Uterus (tissue), 4 donors: ENCODE measurements around the gene PRRT4. TPM values are rescaled to one million over a fixed set of nuclear protein-coding genes. Genes with fewer than 3 reads are reported as not detected.

Source experiments
- DNase-seq, 2 donors: peaks; one replicate each; pipeline ENCODE4 v3.0.0-alpha.2; 2019 to 2020
- H3K27ac ChIP-seq, 2 donors: fragments of 200-600 bp; sonication (generic); 1 replicate in 1 of 2; 2 replicates in 1 of 2; pipeline ENCODE4 v1.5.1; 2016 to 2018
- H3K27me3 ChIP-seq, 2 donors: fragments of 200-600 bp; sonication (generic); one replicate each; pipeline ENCODE4 v1.5.1; 2018 to 2019; ENCODE audit warnings: control low read depth in 1 of 2
- H3K36me3 ChIP-seq, 2 donors: fragments of 200-600 bp; sonication (generic); one replicate each; pipeline ENCODE4 v1.5.1; 2019; ENCODE audit warnings: control low read depth in 1 of 2
- H3K4me1 ChIP-seq, 2 donors: fragments of 200-600 bp; sonication (generic); one replicate each; pipeline ENCODE4 v1.5.1; 2018 to 2019; ENCODE audit warnings: control low read depth in 1 of 2
- H3K4me3 ChIP-seq, 2 donors: fragments of 200-600 bp; sonication (generic); 1 replicate in 1 of 2; 2 replicates in 1 of 2; pipeline ENCODE4 v1.5.1; 2018 to 2019; ENCODE audit warnings: mild to moderate bottlenecking in 1 of 2
- H3K9me3 ChIP-seq, 2 donors: fragments of 200-600 bp; sonication (generic); one replicate each; pipeline ENCODE4 v1.5.1; 2019; ENCODE audit warnings: control low read depth in 1 of 2
- POLR2A ChIP-seq, 2 donors: fragments of 450-650 bp; IDR thresholded peaks; one replicate each; pipeline ENCODE4 v1.6.1; 2016; ENCODE audit warnings: antibody characterized with exemption in 2 of 2, mild to moderate bottlenecking in 1 of 2, moderate library complexity in 1 of 2
- intact Hi-C: fragments of 100-400 bp; cut with DNase I; formaldehyde crosslinking; loops from one replicate; pipeline ENCODE4 v1.15.1; 2023; ENCODE audit warnings: low total_unique reads
- total RNA-seq, 4 donors: library from RNA; depleted of rRNA in 3 of 4; stranded (reverse); fragments of >200 nt in 3 of 4; gene quantifications; one replicate each; pipeline versions ENCODE4 v1.1.0 to v1.2.4, GENCODE V29; 2014 to 2023
- TF ChIP-seq, protein P1 (sequence below), 4 experiments: fragments of 200-600 bp in 2 of 4; fragments of 450-650 bp in 2 of 4; sonication (generic) in 2 of 4; IDR thresholded peaks; one replicate each; pipeline ENCODE4 v1.5.1; 2016 to 2019; ENCODE audit warnings: antibody characterized with exemption in 4 of 4, mild to moderate bottlenecking in 2 of 4, moderate library complexity in 1 of 4
- donor health status: DM: yes; HTN: yes; CAD: no.

Gene PRRT4
- total RNA-seq, 4 donors from 2014 or later, result 1.3 to 1.7 TPM; not detected in 2

DNA sequence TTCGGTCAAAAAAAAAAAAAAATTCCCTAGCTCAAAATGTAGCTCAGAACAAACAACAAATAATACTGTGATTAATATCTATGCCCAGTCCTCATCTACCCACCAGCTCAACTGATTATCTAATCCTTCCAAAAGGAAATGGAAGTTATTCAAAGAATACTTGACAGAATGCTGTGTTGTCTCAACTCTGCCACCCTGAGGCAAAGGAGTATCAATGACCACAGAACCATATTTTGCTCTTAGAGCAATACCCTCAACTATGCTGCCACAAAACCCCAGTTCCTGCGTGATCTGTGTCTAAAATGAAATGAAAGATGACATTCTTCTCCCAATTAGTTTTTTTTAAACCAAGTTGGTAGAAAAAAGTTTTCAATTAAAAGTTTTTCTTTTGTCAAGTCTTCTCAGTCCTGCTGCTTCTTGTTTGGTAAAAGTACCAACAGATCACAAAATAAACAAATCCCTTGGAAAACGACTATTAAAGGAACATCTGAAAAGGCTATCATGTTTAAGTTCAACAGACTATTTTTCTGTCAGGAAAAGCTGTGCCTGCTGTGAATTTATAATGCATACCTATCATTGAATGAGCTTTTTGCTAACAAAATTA lies 39.3 kb downstream of the PRRT4 start:
- Histone ChIP-seq H3K27ac (no peak overlapping the region), H3K9me3 (no peaks in the 10 kb centered on the region), H3K36me3 (no peaks in the 10 kb centered on the region), H3K4me1 (no peaks in the 10 kb centered on the region), H3K27me3 (no peaks in the 10 kb centered on the region), H3K4me3 (no peak overlapping the region)
- no peak for DNase-seq
- TF ChIP-seq POLR2A (IDR thresholded peaks at IDR 0.05), result no peak
- TF ChIP-seq, protein P1, sequence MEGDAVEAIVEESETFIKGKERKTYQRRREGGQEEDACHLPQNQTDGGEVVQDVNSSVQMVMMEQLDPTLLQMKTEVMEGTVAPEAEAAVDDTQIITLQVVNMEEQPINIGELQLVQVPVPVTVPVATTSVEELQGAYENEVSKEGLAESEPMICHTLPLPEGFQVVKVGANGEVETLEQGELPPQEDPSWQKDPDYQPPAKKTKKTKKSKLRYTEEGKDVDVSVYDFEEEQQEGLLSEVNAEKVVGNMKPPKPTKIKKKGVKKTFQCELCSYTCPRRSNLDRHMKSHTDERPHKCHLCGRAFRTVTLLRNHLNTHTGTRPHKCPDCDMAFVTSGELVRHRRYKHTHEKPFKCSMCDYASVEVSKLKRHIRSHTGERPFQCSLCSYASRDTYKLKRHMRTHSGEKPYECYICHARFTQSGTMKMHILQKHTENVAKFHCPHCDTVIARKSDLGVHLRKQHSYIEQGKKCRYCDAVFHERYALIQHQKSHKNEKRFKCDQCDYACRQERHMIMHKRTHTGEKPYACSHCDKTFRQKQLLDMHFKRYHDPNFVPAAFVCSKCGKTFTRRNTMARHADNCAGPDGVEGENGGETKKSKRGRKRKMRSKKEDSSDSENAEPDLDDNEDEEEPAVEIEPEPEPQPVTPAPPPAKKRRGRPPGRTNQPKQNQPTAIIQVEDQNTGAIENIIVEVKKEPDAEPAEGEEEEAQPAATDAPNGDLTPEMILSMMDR (IDR thresholded peaks at IDR 0.05), result peak in 2 of 4 experiments; percentile 8 to 27
- intact Hi-C loops, result no loop called here

DNA sequence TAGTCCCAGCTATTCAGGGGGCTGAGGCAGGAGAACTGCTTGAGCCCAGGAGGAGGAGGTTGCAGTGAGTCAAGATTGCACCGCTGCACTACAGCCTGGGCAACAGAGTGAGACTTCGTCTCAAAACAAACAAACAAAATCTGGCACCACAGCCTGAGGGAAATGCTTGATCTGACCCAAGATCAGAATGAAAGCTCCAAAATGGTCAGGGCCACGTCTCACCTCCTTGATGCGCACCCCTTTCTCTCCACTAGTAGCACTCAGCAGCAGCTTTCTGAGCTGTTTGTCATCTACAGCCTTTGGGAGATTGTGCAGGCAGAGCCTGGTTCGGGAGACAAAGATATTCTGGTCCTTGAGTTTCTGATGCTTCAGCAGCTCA lies 40.5 kb downstream of the PRRT4 start:
- no peak for DNase-seq
- TF ChIP-seq POLR2A (IDR thresholded peaks at IDR 0.05), result no peak
- TF ChIP-seq, protein P1 (IDR thresholded peaks at IDR 0.05), result no peak
- H3K4me1 ChIP-seq, result no peaks in the 10 kb centered on the region
- no peak overlapping the region for H3K27ac ChIP-seq
- intact Hi-C loops, result no loop called here
- H3K9me3 ChIP-seq, result no peaks in the 10 kb centered on the region
- no peak overlapping the region for H3K4me3 ChIP-seq
- H3K27me3 ChIP-seq, result no peaks in the 10 kb centered on the region
- no peaks in the 10 kb centered on the region for H3K36me3 ChIP-seq

DNA sequence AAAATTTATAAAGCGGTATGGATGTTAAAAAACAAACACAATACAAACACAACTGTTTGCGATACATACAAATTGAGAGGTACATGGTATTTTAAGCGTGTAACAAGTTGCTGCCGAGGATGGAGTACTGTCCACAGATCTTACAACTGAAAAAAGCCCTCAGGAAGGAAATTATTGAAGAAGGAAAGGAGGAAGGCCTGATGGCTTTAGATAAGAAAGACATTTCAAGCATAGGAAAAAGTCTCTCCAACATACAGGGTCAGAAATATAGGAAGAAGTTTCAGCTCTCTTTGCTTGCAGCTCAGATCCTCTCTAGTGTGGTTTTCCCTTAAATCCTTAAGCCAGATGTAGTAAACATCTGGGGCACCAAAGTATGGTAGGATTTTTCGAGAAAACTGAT lies 42.8 kb downstream of the PRRT4 start:
- H3K36me3 ChIP-seq, result no peaks in the 10 kb centered on the region
- TF ChIP-seq POLR2A (IDR thresholded peaks at IDR 0.05), result no peak
- TF ChIP-seq, protein P1 (IDR thresholded peaks at IDR 0.05), result no peak
- no peaks in the 10 kb centered on the region for H3K4me1 ChIP-seq
- no peaks in the 10 kb centered on the region for H3K27me3 ChIP-seq
- H3K9me3 ChIP-seq, result no peaks in the 10 kb centered on the region
- DNase-seq, result no peak
- no peak overlapping the region for H3K4me3 ChIP-seq
- H3K27ac ChIP-seq, result no peak overlapping the region
- intact Hi-C loops, result no loop called here

DNA sequence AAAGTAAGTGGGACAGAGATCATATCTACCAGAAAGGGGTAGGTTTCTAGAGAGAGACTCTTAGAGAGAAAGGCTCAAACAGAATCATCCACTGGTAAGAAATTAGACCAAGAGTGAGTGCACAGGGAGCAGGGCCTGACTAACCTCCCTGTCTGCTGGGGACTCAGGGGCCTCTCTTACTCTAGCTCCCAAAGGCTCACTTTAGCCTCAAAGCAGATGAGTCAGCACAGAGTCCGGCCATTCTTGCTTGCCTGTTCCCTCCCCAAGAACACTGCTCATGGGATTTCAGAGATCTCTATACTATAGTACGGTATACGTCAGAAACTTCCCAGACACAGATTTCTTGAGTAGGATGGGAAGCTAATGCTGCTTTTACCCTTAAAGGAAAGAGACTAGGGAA lies 50.5 kb downstream of the PRRT4 start:
- Histone ChIP-seq H3K4me3 (no peak overlapping the region), H3K27ac (no peak overlapping the region), H3K27me3 (no peaks in the 10 kb centered on the region), H3K9me3 (no peaks in the 10 kb centered on the region), H3K36me3 (no peaks in the 10 kb centered on the region), H3K4me1 (no peaks in the 10 kb centered on the region)
- no peak for TF ChIP-seq POLR2A (IDR thresholded peaks at IDR 0.05)
- TF ChIP-seq, protein P1 (IDR thresholded peaks at IDR 0.05), result no peak
- intact Hi-C loops, result no loop called here
- DNase-seq, result no peak

DNA sequence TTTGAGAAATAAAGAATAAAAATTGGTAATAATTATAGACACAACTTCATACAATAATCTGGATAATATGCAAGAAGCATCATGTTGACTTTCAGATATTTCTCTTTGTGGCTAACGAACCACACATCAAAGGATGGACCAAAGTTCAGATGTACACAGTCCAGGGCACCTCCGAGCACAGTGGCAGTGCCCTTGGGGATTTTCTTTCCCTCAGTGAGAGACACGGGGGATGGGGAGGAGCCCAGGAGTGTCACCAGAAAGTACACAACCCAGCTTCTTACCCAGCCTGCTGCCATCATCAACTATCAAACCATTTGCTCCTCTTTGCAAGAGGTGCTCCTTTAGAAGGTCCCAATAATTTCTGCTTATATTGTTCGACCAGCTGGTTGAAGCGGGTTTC lies 51.0 kb downstream of the PRRT4 start:
- H3K27ac ChIP-seq, result no peak overlapping the region
- no peaks in the 10 kb centered on the region for H3K36me3 ChIP-seq
- no peak overlapping the region for H3K4me3 ChIP-seq
- no peaks in the 10 kb centered on the region for H3K4me1 ChIP-seq
- no peak for DNase-seq
- TF ChIP-seq, protein P1 (IDR thresholded peaks at IDR 0.05), result no peak
- TF ChIP-seq POLR2A (IDR thresholded peaks at IDR 0.05), result no peak
- intact Hi-C loops, result no loop called here
- no peaks in the 10 kb centered on the region for H3K27me3 ChIP-seq
- H3K9me3 ChIP-seq, result no peaks in the 10 kb centered on the region
